A549 (cell line): ENCODE data around the gene POLR2C. TPM values are rescaled to one million over a fixed set of nuclear protein-coding genes. Genes with fewer than 3 reads are reported as not detected.

Experiments used
- ATAC-seq, 2 experiments: fragments of 200-7000 bp in 1 of 2; fragments of >200 bp in 1 of 2; cut with Nextera tagmentation in 1 of 2; cut with Tn5 transposase in 1 of 2; 3 replicates each; pipeline versions ENCODE4 v1.8.0 to v1.9.1; 2018 to 2020; ENCODE audit warnings: mild to moderate bottlenecking in 1 of 2, moderate library complexity in 1 of 2
- CTCF ChIA-PET: fragments of 300-600 bp; sonication (Branson Sonifier 250); formaldehyde crosslinking; extraction: SDS; loops from one replicate; lab custom pipeline; 2021; ENCODE audit warnings: antibody characterized with exemption, inconsistent platforms; lab: Yijun Ruan, JAX
- POLR2A ChIA-PET: fragments of 350-600 bp; formaldehyde crosslinking; extraction: SDS; loops from one replicate; lab custom pipeline; 2021; ENCODE audit warnings: antibody characterized with exemption, inconsistent platforms; lab: Yijun Ruan, JAX
- DNase-seq, 2 experiments: peaks; one replicate each; pipeline versions ENCODE4 v3.0.0 to v3.0.0-alpha.2; 2011 to 2016; ENCODE audit warnings: low read depth in 1 of 2, low spot score in 1 of 2
- FAIRE-seq: peaks from 2 replicates; lab custom pipeline; 2011; peaks lifted over from hg19 to GRCh38; lab: Jason Lieb, UNC
- H3K27ac ChIP-seq, 2 experiments: fragments of >200 bp; sonication (Bioruptor Twin); formaldehyde crosslinking; 3 replicates each; pipeline ENCODE4 v1.5.1; 2016 to 2017
- H3K4me1 ChIP-seq: fragments of >200 bp; sonication (Bioruptor Twin); formaldehyde crosslinking; 3 replicates; pipeline ENCODE4 v1.6.1; 2016
- H3K4me2 ChIP-seq: fragments of >200 bp; sonication (Bioruptor Twin); formaldehyde crosslinking; 3 replicates; pipeline ENCODE4 v1.6.1; 2016
- H3K4me3 ChIP-seq: fragments of >200 bp; sonication (Bioruptor Twin); formaldehyde crosslinking; 3 replicates; pipeline ENCODE4 v1.5.1; 2016
- H3K9me3 ChIP-seq: fragments of >200 bp; sonication (Bioruptor Twin); formaldehyde crosslinking; 3 replicates; pipeline ENCODE4 v1.6.1; 2016
- CBX8 ChIP-seq: fragments of 200-600 bp; sonication (generic); IDR thresholded peaks from 2 replicates; pipeline ENCODE4 v1.6.1; 2016
- CHD4 ChIP-seq: fragments of 200-600 bp; sonication (generic); IDR thresholded peaks from 2 replicates; pipeline ENCODE4 v1.6.1; 2016; ENCODE audit warnings: antibody characterized with exemption, mild to moderate bottlenecking, borderline replicate concordance
- CTCF ChIP-seq: fragments of >200 bp; sonication (Bioruptor Twin); formaldehyde crosslinking; IDR thresholded peaks from 3 replicates; pipeline ENCODE4 v1.5.1; 2016
- FOSB ChIP-seq: fragments of 250-450 bp; sonication (Bioruptor Pico); IDR thresholded peaks from 2 replicates; pipeline ENCODE4 v1.5.0; 2020; ENCODE audit warnings: mild to moderate bottlenecking, moderate library complexity
- FOSL2 ChIP-seq, 2 experiments: fragments of 450-650 bp in 1 of 2; fragments of >200 bp in 1 of 2; sonication (Bioruptor Twin) in 1 of 2; formaldehyde crosslinking; IDR thresholded peaks; 2 replicates each; pipeline versions ENCODE4 v1.5.0 to v1.6.1; 2016 to 2020; ENCODE audit warnings: mild to moderate bottlenecking in 1 of 2, moderate library complexity in 1 of 2
- HEYL ChIP-seq: fragments of 250-450 bp; sonication (Bioruptor Pico); IDR thresholded peaks from 2 replicates; pipeline ENCODE4 v1.8.0; 2021; ENCODE audit warnings: mild to moderate bottlenecking, moderate library complexity
- HOXA7 ChIP-seq: fragments of 250-450 bp; sonication (Bioruptor Pico); IDR thresholded peaks from 2 replicates; pipeline ENCODE4 v1.5.0; 2020; ENCODE audit warnings: mild to moderate bottlenecking, moderate library complexity
- HOXB5 ChIP-seq: fragments of 250-450 bp; sonication (Bioruptor Pico); IDR thresholded peaks from 2 replicates; pipeline ENCODE4 v1.5.0; 2020; ENCODE audit warnings: mild to moderate bottlenecking, moderate library complexity
- JUN ChIP-seq, 2 experiments: fragments of >200 bp; sonication (Bioruptor Twin); formaldehyde crosslinking; IDR thresholded peaks; 2 replicates in 1 of 2; 3 replicates in 1 of 2; pipeline ENCODE4 v1.6.1; 2016 to 2017
- MAFK ChIP-seq: fragments of 450-650 bp; IDR thresholded peaks from 2 replicates; pipeline ENCODE4 v1.6.1; 2014; ENCODE audit not compliant: partially characterized antibody
- MAZ ChIP-seq: fragments of 150-350 bp; IDR thresholded peaks from 2 replicates; pipeline ENCODE4 v1.6.1; 2014; ENCODE audit warnings: antibody characterized with exemption, low read depth, low read length, borderline replicate concordance
- NPAS2 ChIP-seq: fragments of 250-450 bp; sonication (Bioruptor Pico); IDR thresholded peaks from 2 replicates; pipeline ENCODE4 v1.8.0; 2022; ENCODE audit warnings: mild to moderate bottlenecking, moderate library complexity, borderline replicate concordance
- RARB ChIP-seq: fragments of 250-450 bp; sonication (Bioruptor Pico); IDR thresholded peaks from 2 replicates; pipeline ENCODE4 v1.8.0; 2021; ENCODE audit warnings: mild to moderate bottlenecking, moderate library complexity
- RFX5 ChIP-seq: fragments of 450-650 bp; IDR thresholded peaks from 2 replicates; pipeline ENCODE4 v1.7.1; 2014; ENCODE audit warnings: antibody characterized with exemption, mild to moderate bottlenecking, moderate library complexity
- RNF2 ChIP-seq: fragments of 200-600 bp; sonication (generic); IDR thresholded peaks from 2 replicates; pipeline ENCODE4 v1.6.1; 2016; ENCODE audit warnings: low read depth, mild to moderate bottlenecking, antibody characterized with exemption, moderate library complexity, borderline replicate concordance
- SMC3 ChIP-seq: fragments of >200 bp; sonication (Bioruptor Twin); formaldehyde crosslinking; IDR thresholded peaks from 3 replicates; pipeline ENCODE4 v1.6.1; 2018; ENCODE audit warnings: inconsistent platforms
- SREBF2 ChIP-seq: fragments of 450-650 bp; IDR thresholded peaks from 2 replicates; pipeline ENCODE4 v1.6.1; 2014; ENCODE audit warnings: mild to moderate bottlenecking, moderate library complexity
- TP53 ChIP-seq: fragments of 250-450 bp; sonication (Bioruptor Pico); IDR thresholded peaks from 2 replicates; pipeline ENCODE4 v1.5.0; 2021; ENCODE audit warnings: mild to moderate bottlenecking, moderate library complexity
- ZNF302 ChIP-seq: fragments of 250-450 bp; sonication (Bioruptor Pico); IDR thresholded peaks from 2 replicates; pipeline ENCODE4 v1.9.0; 2021; ENCODE audit warnings: inconsistent platforms, mild to moderate bottlenecking, moderate library complexity
- ZSCAN20 ChIP-seq: fragments of 250-450 bp; sonication (Bioruptor Pico); IDR thresholded peaks from 2 replicates; pipeline ENCODE4 v1.8.0; 2022; ENCODE audit warnings: mild to moderate bottlenecking, moderate library complexity
- WGBS: methylation state at CpG from one replicate; pipeline ENCODE4 v1.1.6; 2017; ENCODE audit errors: missing lambda C conversion rate; 5-methylcytosine and 5-hydroxymethylcytosine counted together
- polyA plus RNA-seq, 4 experiments: library from polyadenylated mRNA; depleted of rRNA in 3 of 4; stranded (reverse); fragments of >200 nt; fragmentation: RNase III in 1 of 4; extraction: RNeasy Plus Mini Kit Qiagen cat#74134 plus additional on column Dnase treatment in 1 of 4; gene quantifications; 2 replicates in 3 of 4; 3 replicates in 1 of 4; pipeline ENCODE4 v1.2.3, GENCODE V29; 2011 to 2017
- TF ChIP-seq, protein P1 (sequence below): IDR thresholded peaks from 2 replicates; pipeline ENCODE4 v1.6.1; 2012
- TF ChIP-seq, protein P2 (sequence below): IDR thresholded peaks from 2 replicates; pipeline ENCODE4 v1.6.1; 2012; ENCODE audit warnings: low read depth, borderline replicate concordance
- TF ChIP-seq, protein P3 (sequence below): fragments of 250-450 bp; sonication (Bioruptor Pico); IDR thresholded peaks from 2 replicates; pipeline ENCODE4 v1.5.0; 2020; ENCODE audit warnings: low read depth, mild to moderate bottlenecking, moderate library complexity

The POLR2C gene
- polyA plus RNA-seq, 2 of the 4 experiments (the other 2 are of a cell fraction): 148 to 229 TPM

- DNase-seq: no peak
- peak in 1 of 2 experiments; percentile 15; a peak in 2 of 6 replicates for ATAC-seq
- ChIA-PET POLR2A (no interaction called here), CTCF (interaction anchor here (1.1 to 22.0 kb wide), 3 partner anchors 14 to 90 kb away, joined by 3 to 194 read pairs (median 23); no protein-coding TSS in a partner anchor)
- no peak overlapping the region for H3K4me2 ChIP-seq
- H3K9me3 ChIP-seq: no peaks in the 10 kb centered on the region
- H3K4me3 ChIP-seq: no peak overlapping the region
- H3K4me1 ChIP-seq: peaks cover 3% of the 10 kb centered on the region
- no peak for FAIRE-seq
- no peak for TF ChIP-seq ZSCAN20 (CRISPR knock-in tag)
- no peak for TF ChIP-seq RARB
- no peak for TF ChIP-seq CBX8
- TF ChIP-seq JUN (IDR thresholded peaks at IDR 0.05): no peak
- TF ChIP-seq, protein P1, sequence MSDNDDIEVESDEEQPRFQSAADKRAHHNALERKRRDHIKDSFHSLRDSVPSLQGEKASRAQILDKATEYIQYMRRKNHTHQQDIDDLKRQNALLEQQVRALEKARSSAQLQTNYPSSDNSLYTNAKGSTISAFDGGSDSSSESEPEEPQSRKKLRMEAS: no peak
- no peak for TF ChIP-seq RFX5
- no peak for TF ChIP-seq RNF2
- no peak for TF ChIP-seq TP53 (CRISPR knock-in tag)
- TF ChIP-seq, protein P2, sequence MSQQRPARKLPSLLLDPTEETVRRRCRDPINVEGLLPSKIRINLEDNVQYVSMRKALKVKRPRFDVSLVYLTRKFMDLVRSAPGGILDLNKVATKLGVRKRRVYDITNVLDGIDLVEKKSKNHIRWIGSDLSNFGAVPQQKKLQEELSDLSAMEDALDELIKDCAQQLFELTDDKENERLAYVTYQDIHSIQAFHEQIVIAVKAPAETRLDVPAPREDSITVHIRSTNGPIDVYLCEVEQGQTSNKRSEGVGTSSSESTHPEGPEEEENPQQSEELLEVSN: no peak
- no peak for TF ChIP-seq HEYL
- TF ChIP-seq SREBF2: no peak
- TF ChIP-seq SMC3: no peak
- TF ChIP-seq, protein P3, sequence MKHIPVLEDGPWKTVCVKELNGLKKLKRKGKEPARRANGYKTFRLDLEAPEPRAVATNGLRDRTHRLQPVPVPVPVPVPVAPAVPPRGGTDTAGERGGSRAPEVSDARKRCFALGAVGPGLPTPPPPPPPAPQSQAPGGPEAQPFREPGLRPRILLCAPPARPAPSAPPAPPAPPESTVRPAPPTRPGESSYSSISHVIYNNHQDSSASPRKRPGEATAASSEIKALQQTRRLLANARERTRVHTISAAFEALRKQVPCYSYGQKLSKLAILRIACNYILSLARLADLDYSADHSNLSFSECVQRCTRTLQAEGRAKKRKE (CRISPR knock-in tag): no peak
- TF ChIP-seq FOSB (CRISPR knock-in tag): no peak
- no peak for TF ChIP-seq HOXA7 (CRISPR knock-in tag)
- no peak for TF ChIP-seq ZNF302 (CRISPR knock-in tag)
- WGBS: 100% methylated on average over 1 of the region's 3 CpGs
- H3K27ac ChIP-seq: peak overlapping the region in 1 of 2 experiments; percentile 54; a peak in 1 of 6 replicates
These were observed 45.6 kb downstream of the POLR2C start for GRCh38 chr16:57508035-57508425.

DNA sequence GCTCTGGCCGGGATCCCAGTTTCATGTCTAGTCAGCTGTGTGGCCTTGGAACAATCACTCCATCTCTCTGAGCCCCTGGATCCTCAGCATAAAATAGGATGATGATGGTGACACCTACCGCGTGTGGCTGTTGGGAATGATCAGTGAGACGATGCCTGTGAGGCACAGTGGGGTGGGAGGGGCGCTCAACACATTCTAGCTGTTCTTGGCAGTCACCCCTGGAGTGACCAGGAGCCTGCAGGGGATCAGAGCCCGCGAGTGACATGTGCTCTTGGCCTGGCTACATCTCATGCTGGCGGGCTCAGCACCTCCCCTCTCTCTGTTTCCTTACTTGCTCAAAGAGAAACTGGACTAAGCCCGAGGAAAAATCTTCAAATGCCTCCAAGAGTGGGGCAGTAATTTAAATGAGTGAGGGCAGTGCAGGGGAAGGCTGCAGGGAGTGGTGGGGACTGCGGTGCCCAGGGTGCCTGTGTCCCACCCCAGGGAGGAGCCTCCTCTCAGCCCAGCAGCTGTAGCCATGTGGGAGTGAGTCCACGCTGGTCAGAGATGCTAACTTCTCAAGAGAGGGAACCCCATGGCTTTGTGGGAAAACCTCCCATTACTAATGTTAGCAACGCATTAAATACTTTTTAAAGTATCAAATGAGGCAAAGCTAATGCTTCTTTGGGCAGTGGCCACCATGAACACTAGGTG lies 46.9 kb downstream of the POLR2C start:
- WGBS: 80% methylated on average over 12 of the region's 12 CpGs
- peak overlapping the region in 1 of 2 experiments; percentile 8; a peak in 2 of 6 replicates for H3K27ac ChIP-seq
- no peak for DNase-seq
- no peaks in the 10 kb centered on the region for H3K9me3 ChIP-seq
- ATAC-seq: 0 out of 6 replicates have a peak, but pooled peaks of 1 of the 2 experiments have one; percentile 19
- H3K4me2 ChIP-seq: no peak overlapping the region
- POLR2A ChIA-PET: no interaction called here
- FAIRE-seq: no peak
- CTCF ChIA-PET: interaction anchor here (0.9 to 22.0 kb wide), 7 partner anchors 9 to 209 kb away, joined by 3 to 194 read pairs (median 4); no protein-coding TSS in a partner anchor
- H3K4me1 ChIP-seq: peaks cover 11% of the 10 kb centered on the region
- TF ChIP-seq JUN (IDR thresholded peaks at IDR 0.05) (no peak), MAFK (no peak), FOSL2 (IDR thresholded peaks at IDR 0.05) (no peak), FOSL2 (CRISPR knock-in tag; IDR thresholded peaks at IDR 0.05) (no peak), CTCF (no peak), MAZ (no peak), HOXB5 (CRISPR knock-in tag) (no peak), RFX5 (no peak), ZSCAN20 (CRISPR knock-in tag) (no peak), HOXA7 (CRISPR knock-in tag) (no peak), CHD4 (no peak), SMC3 (no peak), NPAS2 (CRISPR knock-in tag) (no peak)
- TF ChIP-seq, protein P1: no peak
- no peak overlapping the region for H3K4me3 ChIP-seq
